ENCODE results near the gene HM13.
"Not testable (repeated sequence)": the region's sequence is repeated elsewhere in the genome, so short reads cannot be mapped to it uniquely, and the experiment has no call there.

HM13 gene

DNA sequence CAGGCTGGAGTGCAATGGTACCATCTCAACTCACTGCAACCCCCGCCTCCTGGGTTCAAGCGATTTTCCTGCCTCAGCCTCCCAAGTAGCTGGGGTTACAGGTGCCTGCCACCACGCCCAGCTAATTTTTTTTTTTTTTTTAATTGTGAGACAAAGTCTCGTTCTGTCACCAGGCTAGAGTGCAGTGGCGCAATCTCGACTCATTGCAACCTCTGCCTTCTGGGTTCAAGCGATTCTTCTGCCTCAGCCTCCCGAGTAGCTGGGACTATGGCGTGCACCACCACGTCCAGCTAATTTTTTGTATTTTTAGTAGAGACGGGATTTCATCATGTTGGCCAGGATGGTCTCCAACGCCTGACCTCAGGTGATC is 98.0 kb downstream of the HM13 start:
- DNase-seq: not testable (repeated sequence)

DNA sequence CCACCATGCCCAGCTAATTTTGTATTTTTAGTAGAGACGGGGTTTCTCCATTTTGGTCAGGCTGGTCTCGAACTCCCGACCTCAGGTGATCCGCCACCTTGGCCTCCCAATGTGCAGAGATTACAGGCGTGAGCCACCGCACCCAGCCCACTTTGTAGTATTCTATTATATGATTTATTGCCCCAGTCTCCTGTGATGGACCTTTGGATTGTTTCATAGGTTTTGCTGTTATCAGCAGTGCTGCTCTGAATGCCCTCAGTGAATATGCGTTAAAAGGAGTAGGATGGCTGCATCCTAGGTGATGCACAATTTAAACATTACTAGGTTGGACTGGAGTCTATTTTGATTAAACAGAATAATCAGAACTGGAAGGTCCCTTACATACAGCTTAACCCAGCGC is 101.2 kb downstream of the HM13 start:
- DNase-seq: no peak

DNA sequence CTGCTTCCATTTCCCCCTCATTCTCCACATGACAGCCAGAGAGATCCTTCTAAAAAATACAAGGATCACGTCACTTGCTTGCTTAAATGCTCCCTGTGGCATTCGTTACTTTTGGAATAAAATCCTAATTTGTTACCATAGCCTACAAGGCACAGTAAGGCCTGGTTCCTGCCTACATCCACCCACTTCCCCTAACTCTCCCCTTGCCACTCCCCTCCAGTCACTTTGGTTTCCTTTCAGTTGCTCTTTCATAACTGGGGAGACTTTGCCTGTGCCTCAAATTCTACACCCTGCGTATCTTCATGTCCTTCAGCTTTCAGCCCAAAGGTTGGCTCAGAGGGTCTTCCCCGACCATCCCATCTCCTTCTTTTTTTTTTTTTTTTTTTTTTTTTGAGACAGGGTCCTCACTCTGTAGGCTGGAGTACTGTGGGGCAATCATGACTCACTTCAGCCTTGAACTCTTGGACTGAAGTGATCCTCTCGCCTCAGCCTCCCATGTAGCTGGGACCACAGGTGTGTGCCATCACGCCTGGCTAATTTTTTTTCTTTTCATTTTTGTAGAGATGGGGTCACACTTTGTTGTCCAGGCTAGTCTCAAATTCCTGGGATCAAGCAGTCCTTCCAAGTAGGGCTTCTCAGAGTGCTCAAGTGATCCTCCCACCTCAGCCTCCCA is 103.3 kb downstream of the HM13 start:
- peak; percentile 86 for DNase-seq

Data from hematopoietic multipotent progenitor cell treated with erythropoietin and hydrocortisone succinate and interleukin-3 and kit ligand, for 4 days (in vitro differentiated cells).